Measurements from ENCODE around the gene NEDD9.

DNA sequence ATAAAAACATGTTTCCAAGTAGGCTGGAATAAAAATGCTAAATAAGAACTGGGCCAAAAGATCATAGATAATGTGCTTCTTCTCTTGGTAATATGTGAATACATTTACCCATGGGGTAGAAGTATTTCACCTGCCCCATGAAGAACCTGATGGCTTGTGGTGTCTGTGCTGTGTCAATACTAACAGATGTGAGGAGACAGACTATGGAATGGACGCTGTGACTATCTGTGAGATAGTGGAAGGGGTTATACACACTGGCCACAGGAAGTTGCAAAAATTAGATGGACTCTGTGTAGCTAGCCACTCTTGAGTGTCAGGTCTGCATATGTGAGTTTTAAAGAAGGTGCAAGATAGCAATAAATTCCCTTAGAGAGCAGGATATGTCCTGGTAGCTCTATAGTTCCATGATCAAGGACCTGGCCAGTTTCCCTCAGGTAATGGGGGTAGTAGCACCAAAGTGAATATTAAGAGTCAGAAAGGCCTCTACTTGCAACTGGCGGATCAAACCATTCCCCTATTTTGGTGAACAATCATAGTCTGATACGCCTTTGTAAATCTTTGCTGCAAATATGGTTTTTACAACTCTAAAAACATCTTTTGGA is 48.6 kb downstream of the NEDD9 start:
- TF ChIP-seq, protein P1, sequence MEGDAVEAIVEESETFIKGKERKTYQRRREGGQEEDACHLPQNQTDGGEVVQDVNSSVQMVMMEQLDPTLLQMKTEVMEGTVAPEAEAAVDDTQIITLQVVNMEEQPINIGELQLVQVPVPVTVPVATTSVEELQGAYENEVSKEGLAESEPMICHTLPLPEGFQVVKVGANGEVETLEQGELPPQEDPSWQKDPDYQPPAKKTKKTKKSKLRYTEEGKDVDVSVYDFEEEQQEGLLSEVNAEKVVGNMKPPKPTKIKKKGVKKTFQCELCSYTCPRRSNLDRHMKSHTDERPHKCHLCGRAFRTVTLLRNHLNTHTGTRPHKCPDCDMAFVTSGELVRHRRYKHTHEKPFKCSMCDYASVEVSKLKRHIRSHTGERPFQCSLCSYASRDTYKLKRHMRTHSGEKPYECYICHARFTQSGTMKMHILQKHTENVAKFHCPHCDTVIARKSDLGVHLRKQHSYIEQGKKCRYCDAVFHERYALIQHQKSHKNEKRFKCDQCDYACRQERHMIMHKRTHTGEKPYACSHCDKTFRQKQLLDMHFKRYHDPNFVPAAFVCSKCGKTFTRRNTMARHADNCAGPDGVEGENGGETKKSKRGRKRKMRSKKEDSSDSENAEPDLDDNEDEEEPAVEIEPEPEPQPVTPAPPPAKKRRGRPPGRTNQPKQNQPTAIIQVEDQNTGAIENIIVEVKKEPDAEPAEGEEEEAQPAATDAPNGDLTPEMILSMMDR (IDR thresholded peaks at IDR 0.05; ENCODE audit: insufficient read depth, low read length): no peak
- TF ChIP-seq, protein P2, sequence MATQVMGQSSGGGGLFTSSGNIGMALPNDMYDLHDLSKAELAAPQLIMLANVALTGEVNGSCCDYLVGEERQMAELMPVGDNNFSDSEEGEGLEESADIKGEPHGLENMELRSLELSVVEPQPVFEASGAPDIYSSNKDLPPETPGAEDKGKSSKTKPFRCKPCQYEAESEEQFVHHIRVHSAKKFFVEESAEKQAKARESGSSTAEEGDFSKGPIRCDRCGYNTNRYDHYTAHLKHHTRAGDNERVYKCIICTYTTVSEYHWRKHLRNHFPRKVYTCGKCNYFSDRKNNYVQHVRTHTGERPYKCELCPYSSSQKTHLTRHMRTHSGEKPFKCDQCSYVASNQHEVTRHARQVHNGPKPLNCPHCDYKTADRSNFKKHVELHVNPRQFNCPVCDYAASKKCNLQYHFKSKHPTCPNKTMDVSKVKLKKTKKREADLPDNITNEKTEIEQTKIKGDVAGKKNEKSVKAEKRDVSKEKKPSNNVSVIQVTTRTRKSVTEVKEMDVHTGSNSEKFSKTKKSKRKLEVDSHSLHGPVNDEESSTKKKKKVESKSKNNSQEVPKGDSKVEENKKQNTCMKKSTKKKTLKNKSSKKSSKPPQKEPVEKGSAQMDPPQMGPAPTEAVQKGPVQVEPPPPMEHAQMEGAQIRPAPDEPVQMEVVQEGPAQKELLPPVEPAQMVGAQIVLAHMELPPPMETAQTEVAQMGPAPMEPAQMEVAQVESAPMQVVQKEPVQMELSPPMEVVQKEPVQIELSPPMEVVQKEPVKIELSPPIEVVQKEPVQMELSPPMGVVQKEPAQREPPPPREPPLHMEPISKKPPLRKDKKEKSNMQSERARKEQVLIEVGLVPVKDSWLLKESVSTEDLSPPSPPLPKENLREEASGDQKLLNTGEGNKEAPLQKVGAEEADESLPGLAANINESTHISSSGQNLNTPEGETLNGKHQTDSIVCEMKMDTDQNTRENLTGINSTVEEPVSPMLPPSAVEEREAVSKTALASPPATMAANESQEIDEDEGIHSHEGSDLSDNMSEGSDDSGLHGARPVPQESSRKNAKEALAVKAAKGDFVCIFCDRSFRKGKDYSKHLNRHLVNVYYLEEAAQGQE (IDR thresholded peaks at IDR 0.05; ENCODE audit: insufficient replicate concordance, low read depth): no peak
- TF ChIP-seq SPI1 (IDR thresholded peaks at IDR 0.05; ENCODE audit: borderline replicate concordance, low read depth) (no peak), GABPA (IDR thresholded peaks at IDR 0.05; ENCODE audit: low read depth) (no peak)

Measured in HL-60 (cell line).